C4-2B (cell line): ENCODE data around the gene FJX1.

Source experiments
- CTCF ChIP-seq: fragments of 450-650 bp; conservative IDR thresholded peaks from 2 replicates; pipeline ENCODE4 v1.5.1; 2017; ENCODE audit warnings: mild to moderate bottlenecking
- ZFX ChIP-seq: fragments of 450-650 bp; IDR thresholded peaks from 2 replicates; pipeline ENCODE4 v1.6.1; 2017

GRCh38 chr11:35605706-35606105 lies 12.6 kb upstream of the FJX1 start:
- TF ChIP-seq CTCF = no peak
- TF ChIP-seq ZFX = no peak
